ENCODE measurements around the gene ZNF3.

DNA sequence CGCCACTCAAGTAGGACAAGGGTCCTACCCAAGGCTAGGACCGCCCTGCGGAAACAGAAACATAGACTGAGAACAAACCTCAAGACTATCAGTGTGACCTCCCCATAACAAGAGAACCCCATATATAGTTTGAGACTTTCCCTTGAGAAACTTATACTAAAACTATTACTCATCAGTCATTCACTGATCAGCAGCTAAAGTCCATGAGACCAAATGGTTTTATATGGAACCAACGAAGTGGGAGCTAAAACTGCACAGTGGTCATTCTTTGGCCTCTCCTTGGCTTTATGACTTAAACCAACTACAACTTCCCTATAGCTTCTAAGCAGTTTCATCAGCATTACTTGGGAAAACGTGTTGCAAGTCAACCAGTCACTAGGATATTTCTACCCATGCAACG, 45.6 kb downstream of the ZNF3 start:
- TF ChIP-seq, protein P1, sequence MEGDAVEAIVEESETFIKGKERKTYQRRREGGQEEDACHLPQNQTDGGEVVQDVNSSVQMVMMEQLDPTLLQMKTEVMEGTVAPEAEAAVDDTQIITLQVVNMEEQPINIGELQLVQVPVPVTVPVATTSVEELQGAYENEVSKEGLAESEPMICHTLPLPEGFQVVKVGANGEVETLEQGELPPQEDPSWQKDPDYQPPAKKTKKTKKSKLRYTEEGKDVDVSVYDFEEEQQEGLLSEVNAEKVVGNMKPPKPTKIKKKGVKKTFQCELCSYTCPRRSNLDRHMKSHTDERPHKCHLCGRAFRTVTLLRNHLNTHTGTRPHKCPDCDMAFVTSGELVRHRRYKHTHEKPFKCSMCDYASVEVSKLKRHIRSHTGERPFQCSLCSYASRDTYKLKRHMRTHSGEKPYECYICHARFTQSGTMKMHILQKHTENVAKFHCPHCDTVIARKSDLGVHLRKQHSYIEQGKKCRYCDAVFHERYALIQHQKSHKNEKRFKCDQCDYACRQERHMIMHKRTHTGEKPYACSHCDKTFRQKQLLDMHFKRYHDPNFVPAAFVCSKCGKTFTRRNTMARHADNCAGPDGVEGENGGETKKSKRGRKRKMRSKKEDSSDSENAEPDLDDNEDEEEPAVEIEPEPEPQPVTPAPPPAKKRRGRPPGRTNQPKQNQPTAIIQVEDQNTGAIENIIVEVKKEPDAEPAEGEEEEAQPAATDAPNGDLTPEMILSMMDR (IDR thresholded peaks at IDR 0.05) = no peak
- TF ChIP-seq POLR2A (IDR thresholded peaks at IDR 0.05) = no peak
